Astrocyte of the spinal cord (primary cell): ENCODE data around the gene NEURL2.

ENCODE experiments used
- DNase-seq: peaks from one replicate; pipeline ENCODE4 v3.0.0; 2011; ENCODE audit warnings: low read depth, low spot score
- H3K4me3 ChIP-seq: 2 replicates; pipeline ENCODE4 v1.5.1; 2011; ENCODE audit warnings: low read depth, mild to moderate bottlenecking, low read length, moderate library complexity
- CTCF ChIP-seq: IDR thresholded peaks from 2 replicates; pipeline ENCODE4 v1.5.1; 2012; ENCODE audit warnings: low read depth, mild to moderate bottlenecking, low read length, inconsistent platforms
- in situ Hi-C: cut with HindIII; loops from 2 replicates; pipeline ENCODE4 v1.10.0; 2017; ENCODE audit warnings: low sequenced_read_pairs

The NEURL2 gene

GRCh38 chr20:45892828-45893500 lies 2.0 kb upstream of the NEURL2 start:
- H3K4me3 ChIP-seq, result no peak overlapping the region
- no peak for DNase-seq
- in situ Hi-C loops, result no loop called here
- TF ChIP-seq CTCF, result no peak

GRCh38 chr20:45892049-45892825 lies 1.2 kb upstream of the NEURL2 start:
- DNase-seq, result no peak
- in situ Hi-C loops, result no loop called here
- peak overlapping the region; percentile 80 for H3K4me3 ChIP-seq
- TF ChIP-seq CTCF, result peak; percentile 33

GRCh38 chr20:45890077-45890984 lies 677 bp downstream of the NEURL2 start:
- peak; percentile 87 for TF ChIP-seq CTCF
- peak overlapping the region; percentile 80 for H3K4me3 ChIP-seq

GRCh38 chr20:45888681-45889080 lies 2.3 kb downstream of the NEURL2 start:
- in situ Hi-C loops, result no loop called here
- H3K4me3 ChIP-seq, result no peak overlapping the region
- DNase-seq, result no peak
- no peak for TF ChIP-seq CTCF

More at GRCh38 chr20:45890077-45890984, 677 bp downstream of the NEURL2 start:
- peak; percentile 84 for DNase-seq
- in situ Hi-C loops, result no loop called here

GRCh38 chr20:45887346-45887715 lies 3.7 kb downstream of the NEURL2 start, which contains the start of gene SPATA25:
TSS of gene SPATA25 (minus strand) at chr20:45887622. CDS start at chr20:45887590, 32 bp downstream.
- DNase-seq, result no peak
- TF ChIP-seq CTCF, result no peak
- in situ Hi-C loops, result no loop called here
- H3K4me3 ChIP-seq, result no peak within 1 kb of the TSS
